Colonic mucosa (tissue), 4 donors: Measurements from ENCODE around the gene HIPK2. TPM values are rescaled to one million over a fixed set of nuclear protein-coding genes. Genes with fewer than 3 reads are reported as not detected.

Experiments used
- DNase-seq: peaks from one replicate; pipeline ENCODE4 v3.0.0-alpha.2; 2020
- H3K27ac ChIP-seq: fragments of 200-600 bp; one replicate; pipeline ENCODE4 v1.8.0; 2021
- H3K27me3 ChIP-seq: fragments of 200-600 bp; one replicate; pipeline ENCODE4 v1.8.0; 2021
- H3K36me3 ChIP-seq: fragments of 200-600 bp; one replicate; pipeline ENCODE4 v1.8.0; 2021
- H3K4me1 ChIP-seq: fragments of 200-600 bp; one replicate; pipeline ENCODE4 v1.8.0; 2021; ENCODE audit warnings: mild to moderate bottlenecking
- H3K4me3 ChIP-seq: fragments of 200-600 bp; one replicate; pipeline ENCODE4 v1.8.0; 2021
- H3K9ac ChIP-seq, 2 donors: one replicate each; pipeline ENCODE4 v1.7.0; 2013; ENCODE audit warnings: control low read depth in 2 of 2, low read depth in 2 of 2, low read length in 2 of 2
- H3K9me3 ChIP-seq: fragments of 200-600 bp; one replicate; pipeline ENCODE4 v1.8.0; 2021
- CTCF ChIP-seq: fragments of 200-600 bp; IDR thresholded peaks from one replicate; pipeline ENCODE4 v1.8.0; 2022; ENCODE audit warnings: antibody characterized with exemption, mild to moderate bottlenecking
- intact Hi-C: fragments of 100-400 bp; cut with DNase I; formaldehyde crosslinking; loops from one replicate; pipeline ENCODE4 v1.14.1; 2022
- total RNA-seq, 2 donors: library from RNA; stranded (reverse); fragmentation: NEBNext Ultra II Directional in 1 of 2; extraction: Animal tissue kit (Norgen Biotek cat#: 25700) in 1 of 2; gene quantifications; one replicate each; pipeline ENCODE4 v1.2.1, GENCODE V29; 2021
- donor health status: healthy.
- donor health status: DM: no; HTN: no; CAD: no.
- donor health status: DM: no; HTN: no; CAD: no.

Gene HIPK2
- total RNA-seq, 2 donors from 2014 or later = 25.3 to 28.4 TPM

- peaks cover 3% of the 10 kb centered on the region for H3K4me1 ChIP-seq
- no peaks in the 10 kb centered on the region for H3K27me3 ChIP-seq
- no peak overlapping the region for H3K27ac ChIP-seq
- no peaks in the 10 kb centered on the region for H3K9me3 ChIP-seq
- no peak for TF ChIP-seq CTCF
- intact Hi-C loops = no loop called here
- no peaks in the 10 kb centered on the region for H3K36me3 ChIP-seq
- no peak overlapping the region for H3K9ac ChIP-seq
- DNase-seq = no peak
- H3K4me3 ChIP-seq = no peak overlapping the region
Measured at GRCh38 chr7:139680676-139681462, 96.9 kb downstream of the HIPK2 start.

- Histone ChIP-seq H3K36me3 (no peaks in the 10 kb centered on the region), H3K27ac (no peak overlapping the region), H3K9me3 (no peaks in the 10 kb centered on the region), H3K9ac (peak overlapping the region in 1 of 2 donors; percentile 5), H3K4me3 (no peak overlapping the region), H3K4me1 (peaks cover 3% of the 10 kb centered on the region), H3K27me3 (no peaks in the 10 kb centered on the region)
- intact Hi-C loops = no loop called here
- DNase-seq = no peak
- TF ChIP-seq CTCF = no peak
Measured at GRCh38 chr7:139679731-139680594, 97.8 kb downstream of the HIPK2 start.

GRCh38 chr7:139676390-139676789 is 101.4 kb downstream of the HIPK2 start:
- Histone ChIP-seq H3K27ac (no peak overlapping the region), H3K4me3 (no peak overlapping the region), H3K9me3 (no peaks in the 10 kb centered on the region), H3K36me3 (no peaks in the 10 kb centered on the region), H3K4me1 (peaks cover 3% of the 10 kb centered on the region), H3K9ac (no peak overlapping the region), H3K27me3 (no peaks in the 10 kb centered on the region)
- no peak for TF ChIP-seq CTCF
- intact Hi-C loops = no loop called here
- DNase-seq = no peak

- Histone ChIP-seq H3K36me3 (no peaks in the 10 kb centered on the region), H3K4me3 (no peak overlapping the region), H3K27ac (no peak overlapping the region), H3K4me1 (peaks cover 3% of the 10 kb centered on the region), H3K27me3 (no peaks in the 10 kb centered on the region), H3K9me3 (no peaks in the 10 kb centered on the region), H3K9ac (no peak overlapping the region)
- DNase-seq = no peak
- TF ChIP-seq CTCF = no peak
- intact Hi-C loops = no loop called here
Measured at GRCh38 chr7:139675127-139676125, 102.4 kb downstream of the HIPK2 start.

- TF ChIP-seq CTCF = no peak
- no peaks in the 10 kb centered on the region for H3K9me3 ChIP-seq
- H3K4me3 ChIP-seq = no peak overlapping the region
- no peak for DNase-seq
- H3K27ac ChIP-seq = no peak overlapping the region
- H3K9ac ChIP-seq = no peak overlapping the region
- intact Hi-C loops = no loop called here
- no peaks in the 10 kb centered on the region for H3K36me3 ChIP-seq
- H3K27me3 ChIP-seq = no peaks in the 10 kb centered on the region
- no peaks in the 10 kb centered on the region for H3K4me1 ChIP-seq
Measured at GRCh38 chr7:139674752-139675126, 103.1 kb downstream of the HIPK2 start.
